Jurkat, Clone E6-1 (cell line): ENCODE data around the gene IL1R1.

Source experiments
- DNase-seq: peaks from one replicate; pipeline ENCODE4 v3.0.0-alpha.2; 2011; ENCODE audit warnings: low read depth, low spot score
- H3K4me3 ChIP-seq: 2 replicates; pipeline ENCODE4 v1.5.1; 2011; ENCODE audit warnings: mild to moderate bottlenecking, low read length, control low read depth, moderate library complexity

The IL1R1 gene

DNA sequence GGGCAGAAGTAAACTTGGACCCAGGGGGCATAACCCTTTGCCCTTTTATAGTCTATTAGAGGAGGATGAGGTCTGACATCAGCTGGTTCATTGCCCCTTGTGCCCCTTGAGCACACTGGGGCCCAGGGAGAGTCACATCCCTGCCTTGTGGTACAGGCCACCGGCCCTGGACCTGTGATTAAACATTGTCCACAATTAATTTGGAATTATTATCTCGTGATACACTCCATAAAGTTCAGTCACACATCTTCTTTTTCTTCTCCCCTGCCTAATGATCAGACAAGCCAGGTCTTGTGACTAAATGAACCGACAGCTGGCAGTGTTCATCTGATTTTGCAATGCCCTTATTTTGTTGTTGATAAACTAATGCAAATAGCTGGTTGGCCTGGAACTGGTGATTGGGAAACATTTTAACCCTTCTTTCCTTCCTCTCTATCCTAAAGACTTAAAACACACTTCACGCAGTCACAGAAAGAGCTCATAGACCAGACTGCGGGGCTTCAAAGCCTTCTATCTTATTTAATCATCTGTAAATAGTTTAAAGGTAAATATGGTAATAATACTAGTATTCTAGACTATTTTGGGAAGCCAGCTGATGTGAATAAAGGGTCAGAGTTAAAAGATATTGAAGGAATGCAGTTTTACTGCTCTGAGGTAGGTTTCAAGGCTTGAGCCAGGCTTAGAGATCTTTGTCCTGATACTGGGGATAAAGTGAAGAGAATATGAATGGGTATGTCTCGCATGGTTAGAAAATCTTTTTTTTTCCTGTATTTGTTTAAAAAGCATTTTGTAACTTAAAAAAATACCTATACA lies 13.4 kb downstream of the IL1R1 start:
- H3K4me3 ChIP-seq, result no peak overlapping the region
- no peak for DNase-seq

GRCh38 chr2:102158011-102158755 lies 15.6 kb downstream of the IL1R1 start:
- DNase-seq, result no peak
- no peak overlapping the region for H3K4me3 ChIP-seq

DNA sequence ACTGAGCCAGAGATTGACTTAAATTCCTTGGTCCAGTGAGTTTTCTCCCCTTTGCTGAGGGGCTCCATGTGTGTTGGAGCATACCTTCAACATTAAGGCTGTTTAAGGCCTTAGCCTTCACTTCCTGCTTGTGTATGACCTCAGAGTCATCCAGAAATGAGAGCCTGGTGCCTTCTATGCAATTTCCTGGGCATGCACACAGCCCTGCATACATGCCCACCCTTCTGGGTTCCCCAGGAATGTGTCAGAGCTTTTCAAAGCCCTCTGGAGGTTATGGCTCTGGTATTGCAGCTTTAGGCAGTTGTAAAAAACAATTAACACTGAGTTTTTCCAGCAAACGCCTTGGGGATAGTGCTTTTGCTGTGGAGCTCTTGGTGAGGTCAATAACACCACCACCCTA lies 16.7 kb downstream of the IL1R1 start:
- no peak for DNase-seq
- no peak overlapping the region for H3K4me3 ChIP-seq

DNA sequence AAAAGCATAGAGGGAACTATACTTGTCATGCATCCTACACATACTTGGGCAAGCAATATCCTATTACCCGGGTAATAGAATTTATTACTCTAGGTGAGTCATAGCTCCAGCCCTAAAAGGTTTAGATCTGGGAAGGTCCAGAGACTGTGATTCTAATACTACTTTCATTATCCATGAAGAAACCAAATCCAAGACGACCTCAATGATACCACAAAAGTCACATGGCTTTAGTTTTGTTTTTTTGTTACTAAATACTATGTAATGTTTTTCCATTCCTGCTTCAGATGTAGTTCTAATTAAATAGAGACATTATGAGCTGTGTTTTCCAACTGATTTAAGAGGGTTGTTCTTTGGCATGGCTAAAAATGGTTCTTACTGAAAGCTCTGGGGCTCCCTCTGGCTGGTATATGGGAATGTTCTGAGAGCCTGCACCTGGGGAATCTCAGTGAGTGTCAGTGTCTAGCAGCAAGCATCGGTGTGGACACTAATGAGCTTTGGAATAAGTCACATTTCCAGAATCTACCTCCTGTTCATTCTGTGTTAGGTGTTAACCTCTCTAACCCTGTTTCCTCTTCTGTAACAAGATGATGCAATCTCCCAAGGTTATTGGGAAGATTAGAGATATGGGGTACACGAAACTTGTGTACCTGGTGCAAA lies 23.8 kb downstream of the IL1R1 start:
- no peak overlapping the region for H3K4me3 ChIP-seq
- DNase-seq, result no peak

DNA sequence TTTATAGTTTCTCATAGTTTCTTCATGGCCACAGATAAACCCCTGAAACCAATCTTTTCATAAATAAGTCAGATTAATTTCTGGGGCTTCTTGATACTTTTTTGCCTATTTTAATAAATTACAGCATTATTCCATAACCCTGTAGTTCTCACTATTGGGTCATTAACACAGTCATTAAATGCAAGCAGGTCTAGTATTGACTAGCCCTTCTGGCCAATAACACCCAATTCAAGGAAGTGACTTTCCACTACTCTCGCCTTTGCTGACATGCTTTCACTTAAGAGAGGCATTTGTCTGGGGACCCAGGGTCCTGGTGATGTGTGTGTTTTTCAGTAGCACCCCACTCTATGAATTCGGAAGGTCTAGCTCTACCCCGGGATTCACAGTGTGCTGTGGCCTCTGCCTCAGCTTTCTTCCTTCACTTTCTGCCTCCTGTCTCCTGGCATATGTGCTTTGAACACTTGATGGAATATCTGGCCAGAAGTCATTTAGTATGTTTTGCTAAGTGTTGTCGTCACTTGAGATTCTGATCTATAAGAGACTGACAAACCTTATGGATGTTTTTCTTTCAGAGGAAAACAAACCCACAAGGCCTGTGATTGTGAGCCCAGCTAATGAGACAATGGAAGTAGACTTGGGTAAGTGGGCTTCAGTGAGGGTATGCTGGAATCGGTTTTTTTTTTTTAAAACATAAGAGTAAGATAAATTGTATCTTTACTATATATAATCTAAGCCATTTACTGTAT lies 25.7 kb downstream of the IL1R1 start:
- no peak overlapping the region for H3K4me3 ChIP-seq
- no peak for DNase-seq

DNA sequence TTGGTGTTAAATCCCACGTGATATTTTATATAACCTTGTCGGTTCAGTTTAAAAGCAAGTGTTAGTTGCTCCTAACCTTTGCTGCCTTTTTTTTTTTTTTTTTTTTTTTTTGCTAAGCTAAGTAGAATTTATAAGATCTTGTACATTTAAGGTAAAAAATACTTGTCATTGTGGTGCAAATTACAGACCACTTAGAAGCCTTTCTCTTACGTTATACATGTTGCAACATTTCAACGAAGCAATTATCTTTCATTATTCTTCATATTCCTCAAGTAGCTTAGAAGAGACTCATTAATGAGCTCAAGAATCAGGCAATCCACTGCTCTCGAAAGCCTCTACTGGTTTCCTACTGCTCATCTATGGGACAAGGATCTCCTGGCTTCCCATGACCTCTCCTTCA lies 29.4 kb downstream of the IL1R1 start:
- DNase-seq, result no peak
- H3K4me3 ChIP-seq, result no peak overlapping the region

DNA sequence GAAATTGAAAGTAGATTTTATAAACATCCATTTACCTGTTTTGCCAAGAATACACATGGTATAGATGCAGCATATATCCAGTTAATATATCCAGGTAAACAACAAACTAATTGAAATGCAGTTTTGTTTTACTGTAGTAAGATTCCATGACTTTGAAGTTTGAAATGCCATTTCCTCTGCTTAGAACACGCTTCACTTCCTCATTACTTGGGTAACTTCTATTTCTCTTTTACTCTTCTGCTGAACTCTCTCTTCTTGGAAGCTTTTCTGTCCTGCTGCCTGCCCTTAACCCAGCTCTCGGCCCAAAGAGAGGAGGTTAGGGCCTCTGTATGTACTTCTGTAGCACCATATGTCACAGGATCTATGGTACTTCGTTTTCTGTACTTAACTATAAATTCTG lies 30.2 kb downstream of the IL1R1 start:
- DNase-seq, result no peak
- H3K4me3 ChIP-seq, result no peak overlapping the region

DNA sequence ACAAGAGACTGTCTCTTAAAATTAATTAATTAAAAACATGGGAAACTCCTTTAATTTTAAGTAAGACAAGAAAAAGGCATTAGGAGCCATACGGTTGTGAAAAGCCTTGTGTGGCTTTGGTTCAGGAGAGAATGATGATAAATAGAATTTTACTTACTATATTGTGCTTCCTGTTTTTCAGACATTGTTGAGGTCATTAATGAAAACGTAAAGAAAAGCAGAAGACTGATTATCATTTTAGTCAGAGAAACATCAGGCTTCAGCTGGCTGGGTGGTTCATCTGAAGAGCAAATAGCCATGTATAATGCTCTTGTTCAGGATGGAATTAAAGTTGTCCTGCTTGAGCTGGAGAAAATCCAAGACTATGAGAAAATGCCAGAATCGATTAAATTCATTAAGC lies 33.6 kb downstream of the IL1R1 start:
- H3K4me3 ChIP-seq, result no peak overlapping the region
- no peak for DNase-seq

DNA sequence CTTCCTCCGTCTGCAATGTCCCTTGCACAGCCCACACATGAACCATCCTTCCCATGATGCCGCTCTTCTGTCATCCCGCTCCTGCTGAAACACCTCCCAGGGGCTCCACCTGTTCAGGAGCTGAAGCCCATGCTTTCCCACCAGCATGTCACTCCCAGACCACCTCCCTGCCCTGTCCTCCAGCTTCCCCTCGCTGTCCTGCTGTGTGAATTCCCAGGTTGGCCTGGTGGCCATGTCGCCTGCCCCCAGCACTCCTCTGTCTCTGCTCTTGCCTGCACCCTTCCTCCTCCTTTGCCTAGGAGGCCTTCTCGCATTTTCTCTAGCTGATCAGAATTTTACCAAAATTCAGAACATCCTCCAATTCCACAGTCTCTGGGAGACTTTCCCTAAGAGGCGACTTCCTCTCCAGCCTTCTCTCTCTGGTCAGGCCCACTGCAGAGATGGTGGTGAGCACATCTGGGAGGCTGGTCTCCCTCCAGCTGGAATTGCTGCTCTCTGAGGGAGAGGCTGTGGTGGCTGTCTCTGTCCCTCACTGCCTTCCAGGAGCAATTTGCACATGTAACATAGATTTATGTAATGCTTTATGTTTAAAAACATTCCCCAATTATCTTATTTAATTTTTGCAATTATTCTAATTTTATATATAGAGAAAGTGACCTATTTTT lies 35.4 kb downstream of the IL1R1 start:
- no peak for DNase-seq
- H3K4me3 ChIP-seq, result no peak overlapping the region

DNA sequence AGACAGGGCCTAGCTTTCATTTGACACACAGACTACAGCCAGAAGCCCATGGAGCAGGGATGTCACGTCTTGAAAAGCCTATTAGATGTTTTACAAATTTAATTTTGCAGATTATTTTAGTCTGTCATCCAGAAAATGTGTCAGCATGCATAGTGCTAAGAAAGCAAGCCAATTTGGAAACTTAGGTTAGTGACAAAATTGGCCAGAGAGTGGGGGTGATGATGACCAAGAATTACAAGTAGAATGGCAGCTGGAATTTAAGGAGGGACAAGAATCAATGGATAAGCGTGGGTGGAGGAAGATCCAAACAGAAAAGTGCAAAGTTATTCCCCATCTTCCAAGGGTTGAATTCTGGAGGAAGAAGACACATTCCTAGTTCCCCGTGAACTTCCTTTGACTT lies 36.5 kb downstream of the IL1R1 start:
- no peak overlapping the region for H3K4me3 ChIP-seq
- no peak for DNase-seq

- DNase-seq, result no peak
- no peak overlapping the region for H3K4me3 ChIP-seq
Measured at GRCh38 chr2:102179788-102180686, 37.5 kb downstream of the IL1R1 start.

- DNase-seq, result no peak
- no peak overlapping the region for H3K4me3 ChIP-seq
Measured at GRCh38 chr2:102180687-102180999, 38.1 kb downstream of the IL1R1 start.

- no peak for DNase-seq
- H3K4me3 ChIP-seq, result no peak overlapping the region
Measured at GRCh38 chr2:102181376-102181775, 38.8 kb downstream of the IL1R1 start.

DNA sequence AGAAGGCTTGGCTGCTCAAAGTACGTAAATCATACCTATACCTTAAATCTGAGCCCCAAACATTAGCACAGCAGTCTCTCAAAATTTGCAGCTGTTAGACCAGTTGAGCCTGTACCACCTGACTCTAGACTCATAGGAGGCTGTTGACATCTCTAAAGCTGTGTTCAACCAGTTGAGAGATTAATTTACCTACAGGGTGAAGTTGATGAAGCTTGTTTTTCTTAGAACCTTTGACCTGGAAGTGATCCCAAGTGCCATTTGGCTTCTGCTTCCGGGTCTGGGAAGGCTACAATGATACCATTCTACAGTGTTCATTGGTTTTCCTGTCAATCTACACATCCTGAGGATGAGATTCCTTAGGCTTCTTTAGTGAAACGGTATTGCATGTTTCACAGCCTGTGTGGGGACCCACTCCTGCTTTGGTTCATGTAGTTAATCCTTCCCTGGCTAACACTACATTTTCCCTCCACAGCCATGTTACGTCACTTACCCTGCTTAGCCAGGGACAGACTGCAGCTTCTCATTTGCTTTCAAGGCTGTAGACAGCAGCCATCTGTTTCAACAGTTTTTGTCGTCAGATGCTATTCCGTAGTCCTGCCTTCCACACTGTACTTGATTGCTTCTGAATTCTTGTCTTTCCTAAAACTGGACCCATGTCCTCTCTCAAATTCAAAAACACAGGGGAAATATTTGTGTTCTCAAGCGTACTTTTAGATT lies 39.5 kb downstream of the IL1R1 start:
- H3K4me3 ChIP-seq, result no peak overlapping the region
- no peak for DNase-seq

DNA sequence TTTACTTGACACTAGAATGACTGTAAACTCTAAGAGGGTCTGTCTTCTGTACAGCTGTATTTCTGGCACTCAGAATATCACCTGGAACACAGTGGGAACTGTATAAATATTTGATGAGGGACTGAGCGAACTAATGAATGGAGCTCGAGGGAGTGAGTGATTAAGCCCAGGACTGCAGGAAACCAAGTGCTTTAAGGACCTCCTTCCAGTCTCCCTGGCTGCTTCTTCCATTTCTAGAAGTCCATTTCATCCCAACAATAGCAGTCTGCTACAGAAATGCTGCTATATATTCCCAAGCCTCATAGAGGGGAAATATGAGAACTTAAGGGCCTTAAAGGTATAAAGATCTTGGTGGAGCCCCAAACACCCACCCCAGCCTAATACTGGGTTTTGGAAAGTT lies 41.5 kb downstream of the IL1R1 start:
- DNase-seq, result no peak

GRCh38 chr2:102184568-102184967 lies 42.0 kb downstream of the IL1R1 start:
- no peak overlapping the region for H3K4me3 ChIP-seq
- no peak for DNase-seq

More for the DNA sequence above, 41.5 kb downstream of the IL1R1 start:
- H3K4me3 ChIP-seq, result no peak overlapping the region

GRCh38 chr2:102185347-102185746 lies 42.8 kb downstream of the IL1R1 start:
- DNase-seq, result no peak
- no peak overlapping the region for H3K4me3 ChIP-seq
